GM11168 (cell line): Measurements from ENCODE around the gene ARGLU1.

Source experiments
- in situ Hi-C: fragments of 300-500 bp; cut with MboI; formaldehyde crosslinking; loops from one replicate; pipeline ENCODE4 v1.12.0; 2022; ENCODE audit warnings: low sequenced_read_pairs; ENCODE audit not compliant: unreplicated experiment

Gene ARGLU1

DNA sequence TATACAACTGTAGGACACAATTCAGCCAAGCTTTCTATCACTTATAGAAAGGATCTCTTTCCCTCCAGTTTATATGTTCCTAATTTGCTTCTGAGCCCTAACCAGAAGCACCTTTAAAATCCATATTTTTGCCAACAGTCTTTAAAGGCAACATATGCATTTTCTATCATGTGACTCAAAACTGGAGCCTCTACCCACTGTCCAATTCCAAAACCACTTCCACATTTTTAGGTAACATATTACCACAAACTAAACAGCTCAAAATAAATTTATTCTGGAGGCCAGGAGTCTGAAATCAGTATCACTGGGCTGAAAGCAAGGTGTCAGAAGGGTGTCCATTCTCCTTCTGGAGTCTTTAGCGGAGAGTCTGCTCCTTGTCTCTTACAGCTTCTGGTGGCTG is 16.6 kb downstream of the ARGLU1 start:
- in situ Hi-C loops: no loop called here

DNA sequence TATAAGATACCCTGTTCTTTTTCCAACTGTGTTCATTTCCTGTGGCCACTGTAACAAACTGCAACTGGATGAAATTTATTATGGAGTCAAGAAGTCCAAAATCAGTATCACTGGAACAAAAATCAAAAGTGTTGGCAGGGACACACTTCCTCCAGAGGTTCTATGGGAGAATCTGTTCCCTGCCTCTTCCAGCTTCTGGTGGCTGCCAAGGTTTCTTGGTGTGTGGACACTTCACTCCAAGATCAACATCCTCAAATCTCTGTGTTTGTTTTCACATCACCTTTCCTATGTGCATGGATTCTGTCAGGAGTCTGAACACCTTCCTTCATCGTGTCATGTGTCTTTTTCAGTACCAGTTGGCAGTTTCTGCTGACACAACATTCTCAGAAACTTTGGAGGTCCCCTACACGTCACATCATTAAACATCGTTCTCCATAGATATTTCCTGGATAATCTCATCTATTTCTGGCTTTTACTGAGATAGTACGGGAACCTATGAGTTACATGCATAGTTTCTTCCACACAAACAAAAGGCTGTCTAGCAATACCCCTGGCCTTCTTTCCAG is 17.3 kb downstream of the ARGLU1 start:
- in situ Hi-C loops: no loop called here

DNA sequence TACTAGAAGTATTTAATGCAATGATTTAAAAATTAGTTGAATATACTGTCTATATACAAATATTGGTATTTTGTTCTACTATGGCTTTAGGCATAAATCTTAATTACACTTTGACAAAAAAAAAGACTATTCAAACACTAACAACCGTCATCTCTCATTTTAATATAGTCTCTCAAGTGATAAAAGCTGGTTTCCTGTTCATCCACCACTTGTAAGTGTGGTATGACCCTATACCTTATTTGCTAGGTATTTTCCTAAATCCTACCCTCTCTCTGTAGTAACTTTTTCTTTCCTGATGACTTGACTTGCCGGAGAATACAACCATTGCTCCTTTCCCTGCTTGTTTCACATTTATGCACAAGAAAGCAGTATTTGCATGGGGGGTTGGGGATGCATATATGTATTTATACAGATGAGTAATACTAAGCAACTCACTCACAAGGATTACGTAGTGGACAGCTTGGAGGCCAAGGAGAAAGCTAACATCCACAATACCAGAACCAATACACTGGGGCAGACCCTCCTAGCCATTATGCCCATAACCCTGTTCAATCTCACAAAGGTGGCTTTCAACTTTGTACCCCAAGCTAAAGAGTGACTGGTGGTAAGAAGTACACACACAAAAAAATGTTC is 19.8 kb downstream of the ARGLU1 start:
- in situ Hi-C loops: no loop called here

DNA sequence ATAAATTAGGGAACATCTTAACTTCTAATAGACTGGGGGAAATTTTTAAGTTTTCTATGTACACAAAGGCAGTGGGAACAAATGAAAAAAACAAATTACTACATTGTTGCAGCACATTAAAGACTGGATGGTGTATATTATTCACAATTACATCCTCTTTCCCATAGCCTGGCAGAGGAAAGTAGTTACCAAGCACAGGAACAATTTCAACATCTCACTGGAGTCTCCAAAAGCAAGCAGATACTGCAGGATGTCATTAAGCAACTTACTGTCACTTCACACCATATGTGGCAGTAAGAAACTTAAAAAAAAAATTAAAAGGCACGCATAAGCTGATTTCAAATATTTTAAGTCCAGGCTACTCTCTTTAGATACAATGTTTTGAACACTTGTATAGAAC is 26.1 kb downstream of the ARGLU1 start:
- in situ Hi-C loops: no loop called here

DNA sequence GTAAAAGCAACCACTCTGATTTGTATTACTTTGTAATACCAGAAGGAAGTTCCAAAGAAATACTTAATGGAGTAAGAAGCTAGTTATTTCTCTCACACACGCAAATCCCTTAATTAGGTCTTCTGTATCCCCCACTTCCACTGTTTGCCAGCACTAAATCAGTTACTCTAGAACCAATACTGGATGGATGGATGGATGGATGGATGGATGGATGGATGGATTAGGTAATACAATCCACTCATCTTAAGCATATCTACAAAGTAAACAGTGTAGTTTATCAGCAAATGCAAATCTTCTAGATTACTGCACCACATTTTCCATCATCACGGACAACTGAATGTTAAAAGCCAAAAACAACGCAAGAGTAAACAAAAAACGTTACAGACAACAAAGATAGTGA is 27.3 kb downstream of the ARGLU1 start:
- in situ Hi-C loops: no loop called here

DNA sequence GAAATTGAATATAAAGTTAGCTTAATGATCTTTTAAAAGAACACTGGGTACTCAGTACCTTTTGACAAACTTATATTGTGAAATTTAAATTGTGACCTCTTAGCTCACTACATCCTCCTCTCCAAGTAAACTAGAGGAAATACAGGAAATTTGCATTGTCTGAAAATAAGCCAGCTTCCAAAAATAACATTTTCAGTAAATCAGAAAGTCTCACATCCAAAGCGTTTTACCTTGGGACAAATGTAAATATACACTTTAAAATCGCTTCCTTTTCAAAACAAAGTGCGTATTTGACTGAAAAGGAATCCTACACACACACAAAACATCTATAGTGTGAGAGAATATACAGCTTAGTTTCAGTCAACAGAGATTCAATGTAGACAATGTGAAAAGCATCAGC is 30.4 kb downstream of the ARGLU1 start:
- in situ Hi-C loops: no loop called here

DNA sequence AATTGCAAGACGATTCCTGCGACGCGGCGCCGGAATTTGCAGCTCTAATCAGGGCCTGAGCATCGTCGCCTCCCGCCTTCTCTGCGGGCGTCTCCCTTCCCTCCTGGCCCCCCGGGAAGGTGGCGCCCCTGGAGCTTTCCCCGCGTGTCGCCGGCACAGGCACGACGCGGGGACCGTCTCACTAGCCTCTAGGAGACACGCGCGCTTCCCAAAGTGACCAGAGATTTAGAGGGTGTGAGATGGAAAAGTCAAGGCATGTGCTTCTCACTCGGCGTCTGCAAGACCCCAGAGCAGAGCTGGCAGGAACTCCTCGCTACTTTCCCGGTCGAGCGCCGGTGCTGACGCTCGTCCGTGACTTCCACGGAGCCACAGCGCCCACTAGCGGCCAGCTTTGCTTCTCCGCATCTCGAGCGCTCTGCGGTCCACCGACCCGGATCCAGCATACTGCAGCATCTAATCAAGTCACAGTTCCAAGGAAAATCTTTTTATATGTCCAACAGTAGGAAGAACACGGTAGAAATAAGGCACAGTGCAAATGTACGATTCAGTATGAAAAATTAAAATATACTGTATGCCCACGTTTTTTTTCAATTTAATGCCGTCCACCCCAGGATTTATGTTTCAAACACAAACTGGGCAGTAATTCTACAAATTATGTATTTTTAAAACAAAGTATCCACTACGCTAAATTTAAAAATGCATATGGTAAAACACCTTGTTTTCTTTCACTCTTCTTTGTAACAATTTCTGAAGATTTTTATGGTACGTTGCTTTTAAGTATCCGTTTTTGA is 31.5 kb downstream of the ARGLU1 start:
- in situ Hi-C loops: no loop called here

DNA sequence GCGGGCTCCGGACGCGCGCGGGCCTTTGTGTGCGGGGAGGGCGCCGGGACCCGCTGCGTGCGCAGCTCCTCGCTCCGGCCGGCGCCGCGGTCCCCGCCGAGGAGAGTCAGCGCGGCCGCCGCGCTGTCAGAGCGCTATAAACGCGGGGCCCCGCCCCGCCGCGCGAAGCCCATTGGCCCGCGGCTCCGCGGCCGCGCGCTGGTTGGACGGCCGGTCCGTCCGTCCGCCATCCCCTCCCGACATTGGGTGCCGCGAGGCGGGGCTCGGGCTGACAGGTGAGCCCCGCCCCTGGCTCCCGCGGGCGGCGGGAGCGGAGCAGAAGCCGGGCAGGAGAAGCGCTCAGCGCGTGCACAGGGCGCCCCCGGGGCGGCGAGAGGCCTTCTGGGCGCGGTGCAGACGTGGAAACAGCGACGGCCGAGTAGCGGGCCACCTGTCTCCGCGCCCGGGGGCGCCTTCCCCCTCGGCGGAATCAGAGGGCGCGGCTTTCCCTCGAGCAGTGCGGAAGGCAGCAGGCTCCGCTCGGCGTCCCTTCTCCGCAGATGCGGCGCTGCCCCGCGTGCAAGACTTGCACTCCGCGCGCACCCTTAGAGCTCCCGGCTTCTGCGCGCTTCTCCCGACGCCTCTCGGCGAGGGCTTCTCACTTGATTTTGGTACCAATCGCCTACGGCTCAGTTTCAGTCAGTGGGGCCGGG is 32.2 kb downstream of the ARGLU1 start, which contains the start of gene EFNB2:
EFNB2 (minus strand) TSS at position 111 of the 692 bp plus-strand sequence. CDS start 698 bp downstream, outside the sequence.
- in situ Hi-C loops: no loop called here

DNA sequence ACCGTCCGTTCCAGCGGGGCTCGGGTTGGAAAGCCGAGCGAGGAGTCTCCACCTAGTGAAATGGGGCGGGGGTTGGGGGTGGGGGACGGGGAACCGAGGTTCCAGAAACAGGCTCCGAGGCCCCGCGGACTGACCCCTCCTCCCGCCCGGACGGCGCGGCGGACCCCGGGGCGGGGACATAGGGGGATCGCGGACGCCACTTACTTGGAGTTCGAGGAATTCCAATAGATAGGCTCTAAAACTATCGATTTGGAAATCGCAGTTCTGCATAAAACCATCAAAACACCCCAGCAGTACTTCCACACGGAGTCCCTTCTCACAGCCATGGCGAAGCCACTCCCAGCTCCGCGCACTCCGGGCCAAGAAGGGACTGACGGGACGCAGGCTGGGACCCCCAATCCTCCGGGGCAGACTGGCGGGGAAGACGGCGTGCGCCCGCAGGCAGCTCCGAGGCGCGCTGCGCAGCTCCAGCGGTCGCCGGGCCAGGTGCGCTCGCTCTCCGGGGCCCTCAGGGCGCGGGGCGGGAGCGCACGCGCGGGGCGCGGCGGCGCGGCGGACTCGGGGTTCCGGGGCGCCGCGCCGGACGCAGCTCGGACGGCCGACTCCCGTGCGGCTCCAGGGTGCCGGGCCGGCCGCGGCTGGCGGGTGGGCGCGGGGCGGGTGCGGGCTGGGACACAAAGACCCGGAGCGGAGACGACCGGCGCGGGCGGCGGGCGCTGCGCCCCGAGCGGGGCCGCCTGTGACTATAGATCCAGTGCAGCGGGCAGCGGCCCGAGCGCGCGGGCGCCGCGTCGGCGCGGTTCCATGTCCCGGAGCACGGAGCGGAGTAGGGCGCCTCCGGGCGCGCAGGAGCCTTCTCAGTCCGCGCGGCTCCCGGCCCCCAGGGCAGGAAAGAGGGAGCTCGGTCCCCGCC is 33.0 kb downstream of the ARGLU1 start:
- in situ Hi-C loops: no loop called here

DNA sequence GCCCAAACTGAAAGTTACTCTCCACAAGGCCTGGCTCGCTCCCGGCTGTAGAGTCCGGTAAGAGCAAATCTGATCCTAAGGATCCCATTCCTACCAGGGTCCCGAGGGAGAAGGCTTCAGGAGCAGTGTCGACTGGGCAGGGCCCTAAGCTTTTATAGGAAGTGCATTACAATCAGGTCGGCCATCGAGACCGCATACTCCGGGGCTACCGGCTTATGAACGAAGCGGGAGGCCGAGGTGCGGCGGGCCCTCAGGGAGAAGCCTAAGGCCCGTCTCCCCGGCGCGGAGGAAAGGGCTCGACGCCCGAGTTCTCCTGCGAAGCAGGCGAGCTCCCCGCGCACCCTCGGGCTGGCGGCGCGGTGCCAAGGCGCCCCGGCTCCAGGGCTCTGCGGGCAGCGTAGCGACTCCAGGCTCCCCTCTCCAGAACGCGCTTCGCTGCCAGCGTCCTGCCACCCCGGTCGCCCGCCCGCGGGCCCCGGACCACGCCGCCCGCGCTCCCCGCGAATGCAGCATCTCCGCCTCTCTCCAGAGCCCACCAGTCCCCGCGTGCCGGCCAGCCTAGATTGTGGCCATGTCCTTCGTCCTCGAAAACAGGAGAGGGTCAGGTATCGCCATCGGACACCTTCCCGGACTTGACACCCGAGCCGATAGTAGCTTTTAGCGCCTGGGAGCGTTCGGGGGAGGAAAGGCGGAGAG is 33.8 kb downstream of the ARGLU1 start:
- in situ Hi-C loops: no loop called here

DNA sequence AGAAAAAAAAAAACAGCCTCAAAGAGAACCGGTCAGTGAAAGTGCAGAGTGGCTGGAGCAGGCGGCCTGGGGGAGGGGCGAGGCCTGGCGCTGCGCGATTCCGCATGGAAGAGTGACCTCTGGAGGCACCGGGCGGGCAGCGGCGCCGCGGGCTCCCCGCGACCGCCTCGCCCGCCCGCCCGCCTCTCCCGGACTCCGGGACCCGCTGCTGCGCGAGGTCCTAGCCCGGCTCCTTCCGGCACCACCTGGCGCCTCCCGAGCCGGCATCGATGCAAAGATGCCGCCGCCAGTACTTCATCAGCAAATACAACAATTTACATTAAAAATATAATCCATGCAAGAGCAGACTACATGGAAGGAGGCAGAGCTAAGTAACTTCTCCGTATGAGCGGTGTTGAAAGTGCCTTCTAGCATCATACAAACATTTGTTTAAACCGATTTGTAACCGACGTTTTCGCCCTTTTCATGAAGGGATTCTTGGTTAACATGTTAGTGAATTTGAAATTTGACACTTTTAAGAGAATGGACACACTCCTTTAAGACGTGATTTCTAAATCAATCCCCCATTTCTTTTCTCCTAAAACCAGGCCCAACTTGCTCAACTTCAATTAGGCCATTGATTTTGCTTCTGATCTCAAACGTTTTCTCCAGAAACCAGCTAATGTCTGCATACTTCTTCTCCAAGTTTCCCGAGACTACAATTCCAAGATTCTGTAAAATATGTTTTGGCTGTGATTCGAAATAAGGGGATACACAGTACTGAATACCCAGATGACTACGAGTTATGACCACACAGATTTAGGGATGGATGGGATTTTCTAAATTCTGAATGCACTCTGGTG is 34.6 kb downstream of the ARGLU1 start:
- in situ Hi-C loops: no loop called here

DNA sequence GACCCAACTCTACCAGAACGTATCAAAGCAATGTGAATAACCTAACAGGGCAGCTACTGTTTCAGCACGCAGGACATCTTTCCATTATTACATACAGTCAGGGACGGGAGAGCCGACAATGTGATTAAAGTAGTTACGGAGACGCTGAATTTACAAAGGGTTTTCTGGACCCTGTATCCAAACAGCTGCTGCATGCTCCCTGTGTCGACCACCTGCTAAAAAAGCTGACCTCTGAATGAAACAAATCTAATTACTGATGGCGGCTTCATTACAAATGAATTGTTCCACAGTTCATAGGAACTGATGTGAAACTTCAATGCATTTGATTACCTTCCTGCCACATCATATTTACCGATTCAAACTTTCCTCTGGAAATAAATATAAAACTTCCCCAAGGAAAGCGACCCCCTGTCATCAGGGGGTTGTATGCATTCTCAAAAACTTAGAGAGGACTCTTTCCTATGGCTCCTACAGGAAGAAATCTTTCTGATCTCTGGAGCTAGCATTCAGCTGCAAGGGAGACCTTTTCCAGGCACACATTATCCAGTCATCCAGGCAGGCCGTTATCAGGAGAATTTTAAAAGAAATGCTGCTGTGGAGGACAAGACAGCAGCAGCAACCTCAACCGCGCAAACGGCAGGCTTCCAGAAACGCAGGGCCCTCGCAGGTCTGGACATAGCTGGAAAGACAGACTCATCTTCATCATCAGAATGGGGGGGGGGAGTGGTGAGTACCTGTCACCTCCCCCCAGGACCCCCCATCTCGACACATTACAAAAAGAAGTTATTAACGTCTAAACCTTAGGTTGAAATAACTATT is 35.6 kb downstream of the ARGLU1 start:
- in situ Hi-C loops: no loop called here

DNA sequence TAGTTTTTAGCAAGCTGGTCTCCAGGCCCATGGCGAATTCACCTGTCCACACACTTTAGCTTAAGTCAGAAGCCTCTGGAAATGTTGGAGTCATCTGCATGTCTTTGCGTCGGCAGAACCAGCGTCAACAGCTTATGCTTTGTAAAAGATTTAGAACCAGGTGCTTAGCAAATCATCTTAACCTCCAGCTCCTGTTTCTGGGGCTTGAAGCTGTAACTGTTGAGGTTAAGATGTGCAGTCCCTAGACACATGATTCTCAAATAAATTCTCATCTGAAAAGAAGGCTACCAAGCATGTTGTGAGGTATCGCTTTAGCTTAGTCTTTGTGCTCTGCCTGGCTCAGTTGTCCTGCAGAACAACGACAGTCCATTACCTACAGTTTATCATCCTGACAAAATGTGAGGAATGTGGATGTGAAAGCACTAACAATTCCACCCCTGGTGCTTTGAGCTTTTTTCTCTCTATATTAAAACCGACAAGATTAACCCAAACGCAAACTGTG is 36.9 kb downstream of the ARGLU1 start:
- in situ Hi-C loops: no loop called here

DNA sequence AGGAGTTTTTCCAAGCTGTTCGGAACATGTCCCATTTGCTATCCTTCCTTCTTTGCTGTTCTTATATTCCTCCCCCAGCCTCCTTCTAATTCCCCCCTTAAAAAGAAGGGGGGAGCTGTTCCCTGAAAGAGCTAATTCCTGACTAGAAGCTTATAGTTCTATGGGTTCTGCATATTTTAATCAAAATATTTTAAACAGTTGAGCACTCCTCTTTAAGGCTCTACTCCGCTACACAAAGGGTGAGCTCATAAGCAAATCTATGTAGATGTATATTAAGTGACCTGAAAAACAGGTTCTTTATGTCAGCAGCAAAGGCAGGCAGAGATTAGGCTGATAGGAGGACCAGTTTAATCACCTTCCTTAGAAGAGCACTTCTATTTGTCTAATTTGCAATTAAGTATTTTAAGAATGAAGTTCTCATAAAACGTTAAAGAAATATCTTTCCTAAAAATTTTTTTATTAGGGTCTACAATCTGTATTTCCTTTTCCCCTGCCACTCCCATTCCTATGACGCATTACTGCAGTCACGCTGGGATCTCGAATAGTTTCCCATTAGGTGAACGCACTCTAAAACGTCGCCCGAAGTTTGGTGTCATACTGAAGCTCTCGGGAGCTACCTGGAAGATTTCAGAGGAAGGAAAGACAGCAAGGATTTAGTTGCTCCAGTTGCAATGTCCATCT is 37.6 kb downstream of the ARGLU1 start:
- in situ Hi-C loops: no loop called here

DNA sequence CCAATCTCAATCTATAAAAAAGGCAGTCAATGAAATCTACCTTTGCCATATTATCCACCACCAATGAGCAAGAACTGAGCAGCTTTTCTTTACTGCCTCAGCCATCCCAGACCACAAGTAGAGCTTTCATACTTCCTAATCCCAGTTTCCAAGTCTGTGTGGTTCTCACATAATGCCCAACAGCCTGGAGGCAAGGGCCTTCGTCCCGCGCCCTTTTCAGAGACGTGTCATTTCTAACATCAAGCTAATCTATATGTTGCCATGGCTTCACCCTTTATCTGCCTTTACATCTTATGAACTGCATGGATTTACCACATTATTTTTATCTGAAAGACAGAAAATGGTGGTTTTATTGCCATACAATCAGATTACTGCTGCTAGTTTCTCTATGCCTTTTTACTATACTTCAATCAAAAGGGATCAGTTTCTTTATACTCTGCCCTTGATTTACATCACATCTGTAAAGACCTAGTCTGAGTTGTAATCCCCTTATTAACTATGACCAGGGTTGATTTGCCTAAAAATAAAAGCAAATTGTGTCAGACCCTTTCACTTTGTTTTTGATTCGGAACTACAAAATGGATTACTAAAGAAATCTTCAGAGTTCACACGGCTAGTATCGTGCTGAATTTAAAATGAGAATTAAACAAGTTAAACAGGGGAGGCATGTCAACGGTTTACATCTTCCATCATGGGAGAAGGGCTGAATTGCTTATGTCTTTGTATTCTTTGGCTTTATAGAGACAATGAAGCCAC is 38.3 kb downstream of the ARGLU1 start:
- in situ Hi-C loops: no loop called here

DNA sequence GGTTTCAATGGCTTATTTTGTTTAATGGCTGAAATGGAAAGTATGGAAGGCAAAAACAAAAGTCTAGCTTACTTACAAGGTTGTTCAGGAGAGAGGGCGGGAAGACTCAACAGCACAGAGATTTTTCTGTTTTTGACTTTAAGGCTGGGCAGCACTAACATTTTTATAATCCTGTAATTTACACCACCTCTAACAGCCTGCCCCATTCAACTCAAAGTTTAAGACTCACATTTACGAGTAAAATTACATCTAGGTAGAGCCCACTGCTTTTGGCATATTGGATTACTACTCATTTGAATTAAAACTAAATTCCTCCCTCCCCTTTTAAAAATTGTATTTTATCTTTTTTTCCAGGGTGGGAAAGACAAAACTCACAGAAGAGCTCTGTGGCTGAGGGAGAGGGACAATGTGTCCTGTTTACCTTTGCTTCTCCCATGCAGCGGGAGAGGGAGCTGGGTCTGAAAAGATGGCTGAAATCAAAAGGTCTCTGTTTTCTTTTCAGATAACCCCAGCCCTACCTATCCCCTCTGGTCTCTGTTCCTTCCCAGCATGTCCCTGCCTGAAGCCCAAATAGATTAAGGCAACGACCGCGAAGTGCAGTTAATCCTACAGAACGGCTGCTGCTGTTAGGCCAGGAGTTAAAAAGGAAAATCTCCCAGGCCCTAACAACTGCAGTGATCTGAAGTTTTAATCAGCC is 39.1 kb downstream of the ARGLU1 start:
- in situ Hi-C loops: no loop called here
